ENCODE measurements around the gene RETREG1.
"Not testable (repeated sequence)": the region's sequence is repeated elsewhere in the genome, so short reads cannot be mapped to it uniquely, and the experiment has no call there.

Gene RETREG1

GRCh38 chr5:16656561-16657191 lies 39.9 kb upstream of the RETREG1 start:
- Histone ChIP-seq H3K4me3 (replicated peaks; ENCODE audit: insufficient read depth, low read length) (no peak overlapping the region), H3K27me3 (ENCODE audit: insufficient read depth, poor library complexity, severe bottlenecking) (no peaks in the 10 kb centered on the region), H3K27ac (replicated peaks) (no peak overlapping the region)
- no peak for TF ChIP-seq GABPA (IDR thresholded peaks at IDR 0.05; ENCODE audit: low read depth)
- no peak for TF ChIP-seq CTCF (IDR thresholded peaks at IDR 0.05; ENCODE audit: insufficient read depth, low read length)
- no peak for TF ChIP-seq REST (IDR thresholded peaks at IDR 0.05; ENCODE audit: insufficient replicate concordance, low read depth)
- no peak for TF ChIP-seq SPI1 (IDR thresholded peaks at IDR 0.05; ENCODE audit: borderline replicate concordance, low read depth)
- no peak for TF ChIP-seq POLR2AphosphoS5 (IDR thresholded peaks at IDR 0.05; ENCODE audit: low read depth)
- DNase-seq (ENCODE audit: low read depth in 1 of 2, low spot score in 1 of 2), result no peak

- no peak overlapping the region for H3K27ac ChIP-seq (replicated peaks)
- H3K4me3 ChIP-seq (replicated peaks; ENCODE audit: insufficient read depth, low read length), result no peak overlapping the region
- DNase-seq (ENCODE audit: low read depth in 1 of 2, low spot score in 1 of 2), result no peak
- TF ChIP-seq GABPA (IDR thresholded peaks at IDR 0.05; ENCODE audit: low read depth), result no peak
- TF ChIP-seq SPI1 (IDR thresholded peaks at IDR 0.05; ENCODE audit: borderline replicate concordance, low read depth), result no peak
- no peak for TF ChIP-seq CTCF (IDR thresholded peaks at IDR 0.05; ENCODE audit: insufficient read depth, low read length)
- TF ChIP-seq REST (IDR thresholded peaks at IDR 0.05; ENCODE audit: insufficient replicate concordance, low read depth), result no peak
- TF ChIP-seq POLR2AphosphoS5 (IDR thresholded peaks at IDR 0.05; ENCODE audit: low read depth), result no peak
- H3K27me3 ChIP-seq (ENCODE audit: insufficient read depth, poor library complexity, severe bottlenecking), result no peaks in the 10 kb centered on the region
Observed at GRCh38 chr5:16654647-16655334, 38.0 kb upstream of the RETREG1 start.

- not testable (repeated sequence) for H3K4me3 ChIP-seq (replicated peaks; ENCODE audit: insufficient read depth, low read length); H3K27me3 ChIP-seq (ENCODE audit: insufficient read depth, poor library complexity, severe bottlenecking); H3K27ac ChIP-seq (replicated peaks); DNase-seq (ENCODE audit: low read depth in 1 of 2, low spot score in 1 of 2)
Observed at GRCh38 chr5:16648739-16649138, 31.9 kb upstream of the RETREG1 start.

GRCh38 chr5:16644301-16644889 lies 27.6 kb upstream of the RETREG1 start:
- TF ChIP-seq REST (IDR thresholded peaks at IDR 0.05; ENCODE audit: insufficient replicate concordance, low read depth) (no peak), SPI1 (IDR thresholded peaks at IDR 0.05; ENCODE audit: borderline replicate concordance, low read depth) (no peak), GABPA (IDR thresholded peaks at IDR 0.05; ENCODE audit: low read depth) (no peak), POLR2AphosphoS5 (IDR thresholded peaks at IDR 0.05; ENCODE audit: low read depth) (no peak), CTCF (IDR thresholded peaks at IDR 0.05; ENCODE audit: insufficient read depth, low read length) (no peak)
- no peak overlapping the region for H3K4me3 ChIP-seq (replicated peaks; ENCODE audit: insufficient read depth, low read length)
- H3K27ac ChIP-seq (replicated peaks), result no peak overlapping the region
- H3K27me3 ChIP-seq (ENCODE audit: insufficient read depth, poor library complexity, severe bottlenecking), result no peaks in the 10 kb centered on the region
- DNase-seq (ENCODE audit: low read depth in 1 of 2, low spot score in 1 of 2), result no peak

All from HL-60 (cell line).